Measurements from ENCODE around the gene FAM171A1.

Gene FAM171A1

GRCh38 chr10:15373199-15373598 is 2.1 kb upstream of the FAM171A1 start:
- DNase-seq = no peak

- peak; percentile 24 to 39 for DNase-seq
Observed at GRCh38 chr10:15370212-15370855, 755 bp downstream of the FAM171A1 start.

- peak in 1 of 2 experiments; percentile 20 for DNase-seq
Observed at GRCh38 chr10:15369256-15370211, 1.6 kb downstream of the FAM171A1 start.

- no peak for DNase-seq
Observed at GRCh38 chr10:15368101-15368855, 2.8 kb downstream of the FAM171A1 start.

GRCh38 chr10:15367296-15368085 is 3.6 kb downstream of the FAM171A1 start:
- no peak for DNase-seq

GRCh38 chr10:15365692-15366091 is 5.4 kb downstream of the FAM171A1 start:
- DNase-seq = no peak

- DNase-seq = no peak
Observed at GRCh38 chr10:15364001-15364400, 7.1 kb downstream of the FAM171A1 start.

GRCh38 chr10:15363031-15363430 is 8.1 kb downstream of the FAM171A1 start:
- DNase-seq = no peak

- DNase-seq = no peak
Observed at GRCh38 chr10:15361131-15361530, 10.0 kb downstream of the FAM171A1 start.

- no peak for DNase-seq
Observed at GRCh38 chr10:15360566-15360965, 10.5 kb downstream of the FAM171A1 start.

- no peak for DNase-seq
Observed at GRCh38 chr10:15353471-15354017, 17.5 kb downstream of the FAM171A1 start.

- no peak for DNase-seq
Observed at GRCh38 chr10:15352836-15353235, 18.3 kb downstream of the FAM171A1 start.

- no peak for DNase-seq
Observed at GRCh38 chr10:15352201-15352600, 18.9 kb downstream of the FAM171A1 start.

GRCh38 chr10:15351099-15351820 is 19.8 kb downstream of the FAM171A1 start:
- no peak for DNase-seq

GRCh38 chr10:15349112-15349511 is 22.0 kb downstream of the FAM171A1 start:
- no peak for DNase-seq

- no peak for DNase-seq
Observed at GRCh38 chr10:15348579-15348978, 22.5 kb downstream of the FAM171A1 start.

GRCh38 chr10:15347150-15347549 is 23.9 kb downstream of the FAM171A1 start:
- DNase-seq = no peak

- DNase-seq = no peak
Observed at GRCh38 chr10:15346440-15347141, 24.5 kb downstream of the FAM171A1 start.

- no peak for DNase-seq
Observed at GRCh38 chr10:15345450-15345849, 25.6 kb downstream of the FAM171A1 start.

- no peak for DNase-seq
Observed at GRCh38 chr10:15344876-15345285, 26.2 kb downstream of the FAM171A1 start.

Data from activated T-cell treated with anti-CD3 and anti-CD28 coated beads, Interleukin-2, amount 50 U/mL, for 48 hours (primary cell).